Parathyroid adenoma (tissue), 2 donors: ENCODE measurements around the gene PACS2.

Experiments used
- H2AFZ ChIP-seq: fragments of 300-600 bp; sonication (generic); one replicate; pipeline ENCODE4 v1.7.0; 2017; ENCODE audit warnings: antibody characterized with exemption, mild to moderate bottlenecking
- H3K27ac ChIP-seq: fragments of 300-600 bp; sonication (generic); one replicate; pipeline ENCODE4 v1.7.0; 2017
- H3K27me3 ChIP-seq: fragments of 300-600 bp; sonication (generic); one replicate; pipeline ENCODE4 v1.7.0; 2017; ENCODE audit warnings: low read length; ENCODE audit not compliant: control insufficient read depth, insufficient read depth
- H3K36me3 ChIP-seq: fragments of 300-600 bp; sonication (generic); one replicate; pipeline ENCODE4 v1.7.0; 2017; ENCODE audit warnings: low read length; ENCODE audit not compliant: control insufficient read depth, insufficient read depth
- H3K4me1 ChIP-seq: fragments of 300-600 bp; sonication (generic); one replicate; pipeline ENCODE4 v1.7.0; 2017; ENCODE audit warnings: control low read depth
- H3K4me2 ChIP-seq: fragments of 300-600 bp; sonication (generic); one replicate; pipeline ENCODE4 v1.7.0; 2017; ENCODE audit warnings: low read length
- H3K4me3 ChIP-seq: fragments of 300-600 bp; sonication (generic); one replicate; pipeline ENCODE4 v1.7.0; 2017; ENCODE audit warnings: low read depth, low read length
- H3K79me2 ChIP-seq: fragments of 300-600 bp; sonication (generic); one replicate; pipeline ENCODE4 v1.7.0; 2017; ENCODE audit warnings: control low read depth
- H3K9ac ChIP-seq: fragments of 300-600 bp; sonication (generic); one replicate; pipeline ENCODE4 v1.7.0; 2017; ENCODE audit warnings: mild to moderate bottlenecking
- H3K9me3 ChIP-seq: fragments of 300-600 bp; sonication (generic); one replicate; pipeline ENCODE4 v1.7.0; 2017; ENCODE audit warnings: low read length; ENCODE audit not compliant: control insufficient read depth
- CTCF ChIP-seq: fragments of 300-600 bp; sonication (generic); IDR thresholded peaks from one replicate; pipeline ENCODE4 v1.7.0; 2017; ENCODE audit warnings: antibody characterized with exemption, mild to moderate bottlenecking
- donor health status: primary hyperparathyroidism.

The PACS2 gene

GRCh38 chr14:105353136-105353535 is 38.6 kb downstream of the PACS2 start:
- Histone ChIP-seq H3K9me3 (no peaks in the 10 kb centered on the region), H3K4me2 (no peak overlapping the region), H3K9ac (no peak overlapping the region), H3K27ac (no peak overlapping the region), H3K79me2 (peaks cover 7% of the 10 kb centered on the region), H3K36me3 (no peaks in the 10 kb centered on the region), H3K27me3 (no peaks in the 10 kb centered on the region), H3K4me3 (no peak overlapping the region), H3K4me1 (peaks cover 3% of the 10 kb centered on the region), H2AFZ (no peak overlapping the region)
- no peak for TF ChIP-seq CTCF

GRCh38 chr14:105354541-105354940 is 40.0 kb downstream of the PACS2 start:
- Histone ChIP-seq H3K27me3 (no peaks in the 10 kb centered on the region), H3K4me3 (no peak overlapping the region), H3K9ac (no peak overlapping the region), H3K9me3 (no peaks in the 10 kb centered on the region), H3K27ac (no peak overlapping the region), H2AFZ (no peak overlapping the region), H3K79me2 (peaks cover 7% of the 10 kb centered on the region), H3K36me3 (no peaks in the 10 kb centered on the region), H3K4me2 (no peak overlapping the region), H3K4me1 (peaks cover 3% of the 10 kb centered on the region)
- TF ChIP-seq CTCF: no peak

- Histone ChIP-seq H3K79me2 (peaks cover 7% of the 10 kb centered on the region), H3K9ac (no peak overlapping the region), H3K36me3 (no peaks in the 10 kb centered on the region), H3K27me3 (no peaks in the 10 kb centered on the region), H3K27ac (no peak overlapping the region), H2AFZ (no peak overlapping the region), H3K9me3 (no peaks in the 10 kb centered on the region), H3K4me3 (no peak overlapping the region), H3K4me1 (peaks cover 3% of the 10 kb centered on the region), H3K4me2 (no peak overlapping the region)
- no peak for TF ChIP-seq CTCF
Measured at GRCh38 chr14:105355049-105355575, 40.6 kb downstream of the PACS2 start.

- no peak for TF ChIP-seq CTCF
- Histone ChIP-seq H3K4me3 (no peak overlapping the region), H2AFZ (no peak overlapping the region), H3K9ac (no peak overlapping the region), H3K4me2 (no peak overlapping the region), H3K9me3 (no peaks in the 10 kb centered on the region), H3K27me3 (no peaks in the 10 kb centered on the region), H3K4me1 (peaks cover 3% of the 10 kb centered on the region), H3K36me3 (no peaks in the 10 kb centered on the region), H3K79me2 (peaks cover 7% of the 10 kb centered on the region), H3K27ac (no peak overlapping the region)
Measured at GRCh38 chr14:105355850-105356604, 41.5 kb downstream of the PACS2 start.

GRCh38 chr14:105356927-105357326 is 42.4 kb downstream of the PACS2 start:
- TF ChIP-seq CTCF: no peak
- Histone ChIP-seq H3K9me3 (no peaks in the 10 kb centered on the region), H3K27ac (no peak overlapping the region), H3K4me3 (no peak overlapping the region), H3K36me3 (no peaks in the 10 kb centered on the region), H3K4me2 (no peak overlapping the region), H3K79me2 (peaks cover 7% of the 10 kb centered on the region), H3K27me3 (no peaks in the 10 kb centered on the region), H2AFZ (no peak overlapping the region), H3K4me1 (peaks cover 2% of the 10 kb centered on the region), H3K9ac (no peak overlapping the region)
